ENCODE data around the gene MAP3K15.

The MAP3K15 gene

GRCh38 chrX:19343085-19343534 lies 172.2 kb downstream of the MAP3K15 start:
- no peak for DNase-seq (ENCODE audit: low read depth)

- DNase-seq (ENCODE audit: low read depth), result no peak
These were observed 172.9 kb downstream of the MAP3K15 start for GRCh38 chrX:19342331-19342906.

- DNase-seq (ENCODE audit: low read depth), result no peak
These were observed 180.2 kb downstream of the MAP3K15 start for GRCh38 chrX:19334945-19335626.

- no peak for DNase-seq (ENCODE audit: low read depth)
These were observed 182.3 kb downstream of the MAP3K15 start for GRCh38 chrX:19332983-19333382.

GRCh38 chrX:19331831-19332230 lies 183.5 kb downstream of the MAP3K15 start:
- DNase-seq (ENCODE audit: low read depth), result no peak

GRCh38 chrX:19326567-19326966 lies 188.7 kb downstream of the MAP3K15 start:
- no peak for DNase-seq (ENCODE audit: low read depth)
